HCT116 (cell line): ENCODE results near the gene BPTF. TPM values are rescaled to one million over a fixed set of nuclear protein-coding genes. Genes with fewer than 3 reads are reported as not detected.
A peak's percentile ranks its signal among the peaks of the same experiment; 100 is the strongest.

ENCODE experiments used
- ATAC-seq: fragments of 200-7000 bp; cut with Tn5 transposase; 2 replicates; pipeline ENCODE4 v1.9.1; 2020; ENCODE audit warnings: mild to moderate bottlenecking, moderate library complexity
- BruUV-seq: library from RNA; stranded (reverse); fragments of 400-500 nt; replicated peaks from 2 replicates; lab custom pipeline; 2021; lab: Mats Ljungman, UMichigan
- CTCF ChIA-PET: fragments of 300-600 bp; sonication (Branson Sonifier 250); formaldehyde crosslinking; loops from one replicate; lab custom pipeline; 2021; ENCODE audit warnings: antibody characterized with exemption; lab: Charles Lee
- POLR2A ChIA-PET: fragments of 300-600, 350-600 bp; sonication (Branson Sonifier 250); formaldehyde crosslinking; loops from one replicate; lab custom pipeline; 2021; ENCODE audit warnings: antibody characterized with exemption; lab: Charles Lee
- RAD21 ChIA-PET, 2 experiments: fragments of 300-600 bp; sonication (Branson Sonifier 250); formaldehyde crosslinking; loops; one replicate each; lab custom pipeline; 2023; ENCODE audit warnings: low total read pairs in 2 of 2; ENCODE audit not compliant: uncharacterized antibody in 2 of 2, unreplicated experiment in 2 of 2, low non-redundant PET in 1 of 2; lab: Charles Lee
- DNase-seq: peaks from one replicate; pipeline ENCODE4 v3.0.0-alpha.2; 2010; ENCODE audit warnings: low read depth, low spot score
- H2AFZ ChIP-seq: fragments of 200-600 bp; shearing (Covaris generic), sonication (generic); 2 replicates; pipeline ENCODE4 v1.6.1; 2017; ENCODE audit warnings: low read depth, mixed run types, mixed read lengths, antibody characterized with exemption, low read length; ENCODE audit not compliant: poor library complexity, severe bottlenecking
- H3K27ac ChIP-seq: 2 replicates; pipeline ENCODE4 v1.5.1; 2012; ENCODE audit warnings: low read depth, low read length
- H3K27me3 ChIP-seq: fragments of 200-600 bp; sonication (generic); 2 replicates; pipeline ENCODE4 v1.6.1; 2016; ENCODE audit warnings: mixed run types, low read length, mixed read lengths; ENCODE audit not compliant: insufficient read depth
- H3K36me3 ChIP-seq, 2 experiments: fragments of 200-500 bp in 1 of 2; fragments of 200-600 bp in 1 of 2; sonication (Bioruptor generic) in 1 of 2; sonication (generic) in 1 of 2; 2 replicates each; pipeline versions ENCODE4 v1.5.1 to v1.6.1; 2014 to 2016; ENCODE audit warnings: low read length in 2 of 2, inconsistent platforms in 1 of 2, mixed read lengths in 1 of 2, mixed run types in 1 of 2; ENCODE audit not compliant: insufficient read depth in 2 of 2, control insufficient read depth in 1 of 2
- H3K4me1 ChIP-seq, 2 experiments: fragments of 200-600 bp in 1 of 2; sonication (generic) in 1 of 2; 2 replicates each; pipeline versions ENCODE4 v1.5.1 to v1.6.1; 2012 to 2017; ENCODE audit warnings: low read length in 2 of 2, inconsistent platforms in 1 of 2, mild to moderate bottlenecking in 1 of 2, mixed read lengths in 1 of 2, mixed run types in 1 of 2, moderate library complexity in 1 of 2; ENCODE audit not compliant: insufficient read depth in 2 of 2, control insufficient read depth in 1 of 2
- H3K4me2 ChIP-seq: fragments of 200-600 bp; sonication (generic); 2 replicates; pipeline ENCODE4 v1.6.1; 2017; ENCODE audit warnings: mixed run types, low read length, mixed read lengths
- H3K4me3 ChIP-seq, 2 experiments: fragments of 200-600 bp in 1 of 2; sonication (generic) in 1 of 2; replicated peaks in 1 of 2; 2 replicates each; pipeline ENCODE4 v1.5.1; 2011 to 2016; ENCODE audit warnings: low read length in 2 of 2, control low read depth in 1 of 2, low read depth in 1 of 2, mild to moderate bottlenecking in 1 of 2, mixed read lengths in 1 of 2, mixed run types in 1 of 2
- H3K79me2 ChIP-seq: fragments of 200-600 bp; sonication (generic); 2 replicates; pipeline ENCODE4 v1.6.1; 2017; ENCODE audit warnings: mild to moderate bottlenecking, mixed run types, low read length, moderate library complexity, mixed read lengths; ENCODE audit not compliant: insufficient read depth
- H3K9ac ChIP-seq: fragments of 200-600 bp; sonication (generic); 2 replicates; pipeline ENCODE4 v1.6.1; 2016; ENCODE audit warnings: low read length, mixed read lengths
- H3K9me2 ChIP-seq: fragments of 200-600 bp; sonication (generic), shearing (Covaris generic); 2 replicates; pipeline ENCODE4 v1.6.1; 2017; ENCODE audit warnings: mixed run types, mild to moderate bottlenecking, moderate library complexity; ENCODE audit not compliant: insufficient read depth
- H3K9me3 ChIP-seq, 2 experiments: fragments of 200-500 bp in 1 of 2; fragments of 200-600 bp in 1 of 2; sonication (Bioruptor generic) in 1 of 2; sonication (generic) in 1 of 2; 2 replicates each; pipeline ENCODE4 v1.6.1; 2014 to 2017; ENCODE audit warnings: low read length in 2 of 2, mixed read lengths in 2 of 2, inconsistent platforms in 1 of 2, low read depth in 1 of 2, mild to moderate bottlenecking in 1 of 2, mixed run types in 1 of 2, moderate library complexity in 1 of 2; ENCODE audit not compliant: control insufficient read depth in 1 of 2, insufficient read depth in 1 of 2
- H4K20me1 ChIP-seq: fragments of 200-600 bp; sonication (generic), shearing (Covaris generic); 2 replicates; pipeline ENCODE4 v1.6.1; 2017; ENCODE audit warnings: mixed run types, mild to moderate bottlenecking, moderate library complexity; ENCODE audit not compliant: insufficient read depth
- CBX3 ChIP-seq: IDR thresholded peaks from 2 replicates; pipeline ENCODE4 v1.6.1; 2012; ENCODE audit warnings: low read depth
- EGR1 ChIP-seq: IDR thresholded peaks from 2 replicates; pipeline ENCODE4 v1.6.1; 2012; ENCODE audit warnings: low read depth
- EZH2phosphoT487 ChIP-seq: fragments of 200-600 bp; IDR thresholded peaks from 2 replicates; pipeline ENCODE4 v1.6.1; 2018; ENCODE audit warnings: antibody characterized with exemption, borderline replicate concordance
- FOSL1 ChIP-seq: IDR thresholded peaks from 2 replicates; pipeline ENCODE4 v1.6.1; 2012; ENCODE audit warnings: low read depth
- JUND ChIP-seq: IDR thresholded peaks from 2 replicates; pipeline ENCODE4 v1.6.1; 2012
- POLR2AphosphoS5 ChIP-seq: IDR thresholded peaks from 2 replicates; pipeline ENCODE4 v1.6.1; 2011; ENCODE audit warnings: mild to moderate bottlenecking, low read depth, low read length, moderate library complexity
- RAD21 ChIP-seq: IDR thresholded peaks from 2 replicates; pipeline ENCODE4 v1.6.1; 2012; ENCODE audit warnings: low read depth, mild to moderate bottlenecking
- SIN3A ChIP-seq: IDR thresholded peaks from 2 replicates; pipeline ENCODE4 v1.6.1; 2012; ENCODE audit warnings: low read depth
- TCF7L2 ChIP-seq: IDR thresholded peaks from 2 replicates; pipeline ENCODE4 v1.7.0; 2011; ENCODE audit warnings: borderline replicate concordance, inconsistent platforms; ENCODE audit not compliant: insufficient read depth, insufficient read length; ENCODE audit errors: extremely low read depth
- YY1 ChIP-seq: IDR thresholded peaks from 2 replicates; pipeline ENCODE4 v1.6.1; 2011; ENCODE audit warnings: low read length, low read depth, moderate library complexity, mild to moderate bottlenecking; ENCODE audit not compliant: insufficient replicate concordance; ENCODE audit errors: extremely low read depth
- ZNF274 ChIP-seq: fragments of 200-500 bp; sonication (Bioruptor generic); IDR thresholded peaks from 2 replicates; pipeline ENCODE4 v1.6.1; 2014; ENCODE audit warnings: mild to moderate bottlenecking, low read depth, low read length, inconsistent platforms
- intact Hi-C: fragments of 100-400 bp; cut with micrococcal nuclease; formaldehyde crosslinking; loops from 2 replicates; pipeline ENCODE4 v1.10.0; 2022
- total RNA-seq: library from RNA; stranded (reverse); gene quantifications from one replicate; pipeline ENCODE4 v1.2.1, GENCODE V29; 2021; ENCODE audit not compliant: unreplicated experiment
- TF ChIP-seq, protein P1 (sequence below): IDR thresholded peaks from 2 replicates; pipeline ENCODE4 v1.6.1; 2011; ENCODE audit warnings: mild to moderate bottlenecking, low read length, moderate library complexity; ENCODE audit not compliant: insufficient replicate concordance; ENCODE audit errors: extremely low read depth

BPTF gene
- total RNA-seq, 1 experiment from 2014 or later: 114 TPM

DNA sequence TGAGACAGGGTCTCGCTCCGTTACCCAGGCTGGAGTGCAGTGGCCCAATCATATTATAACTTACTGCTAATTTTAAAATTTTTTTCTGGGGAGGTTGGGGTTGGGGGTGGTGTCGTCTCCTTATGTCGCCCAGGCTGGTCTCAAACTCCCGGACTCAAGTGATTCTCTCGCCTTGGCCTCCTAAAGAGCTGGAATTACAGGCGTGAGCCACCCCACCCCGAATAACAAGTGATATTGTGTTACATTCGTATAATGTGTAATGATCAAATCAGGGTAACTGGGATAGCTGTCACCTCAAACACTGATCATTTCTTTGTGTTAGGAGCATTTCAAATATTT lies 194.0 kb downstream of the BPTF start:
- no peaks in the 10 kb centered on the region for H3K9me2 ChIP-seq
- peak overlapping the region; percentile 49 for H2AFZ ChIP-seq
- H3K4me3 ChIP-seq: no peak overlapping the region
- DNase-seq (no peak), ATAC-seq (peak; percentile 31)
- no peak for TF ChIP-seq EZH2phosphoT487
- no peak for TF ChIP-seq POLR2AphosphoS5
- no peak for TF ChIP-seq EGR1
- TF ChIP-seq ZNF274: no peak
- no peak for TF ChIP-seq SIN3A
- no peak for TF ChIP-seq FOSL1
- no peak for TF ChIP-seq CBX3
- no peak for TF ChIP-seq YY1
- no peak for TF ChIP-seq TCF7L2
- no peak for TF ChIP-seq RAD21
- TF ChIP-seq, protein P1, sequence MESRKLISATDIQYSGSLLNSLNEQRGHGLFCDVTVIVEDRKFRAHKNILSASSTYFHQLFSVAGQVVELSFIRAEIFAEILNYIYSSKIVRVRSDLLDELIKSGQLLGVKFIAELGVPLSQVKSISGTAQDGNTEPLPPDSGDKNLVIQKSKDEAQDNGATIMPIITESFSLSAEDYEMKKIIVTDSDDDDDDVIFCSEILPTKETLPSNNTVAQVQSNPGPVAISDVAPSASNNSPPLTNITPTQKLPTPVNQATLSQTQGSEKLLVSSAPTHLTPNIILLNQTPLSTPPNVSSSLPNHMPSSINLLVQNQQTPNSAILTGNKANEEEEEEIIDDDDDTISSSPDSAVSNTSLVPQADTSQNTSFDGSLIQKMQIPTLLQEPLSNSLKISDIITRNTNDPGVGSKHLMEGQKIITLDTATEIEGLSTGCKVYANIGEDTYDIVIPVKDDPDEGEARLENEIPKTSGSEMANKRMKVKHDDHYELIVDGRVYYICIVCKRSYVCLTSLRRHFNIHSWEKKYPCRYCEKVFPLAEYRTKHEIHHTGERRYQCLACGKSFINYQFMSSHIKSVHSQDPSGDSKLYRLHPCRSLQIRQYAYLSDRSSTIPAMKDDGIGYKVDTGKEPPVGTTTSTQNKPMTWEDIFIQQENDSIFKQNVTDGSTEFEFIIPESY: no peak
- TF ChIP-seq JUND: no peak
- peak overlapping the region; percentile 6; the same call in 1 of the 2 replicates for H3K27ac ChIP-seq
- intact Hi-C loops: loop anchor here (1.0 kb wide), 1 partner anchor 16 kb away; the partner anchor contains the start of gene KPNA2
- BruUV-seq: no TSS peak
- H3K27me3 ChIP-seq: no peaks in the 10 kb centered on the region
- CTCF ChIA-PET: interaction anchor here (0.7 to 1.7 kb wide), 5 partner anchors 9 to 43 kb away, joined by 3 to 19 read pairs (median 5); no protein-coding TSS in a partner anchor
- H3K79me2 ChIP-seq: no peaks in the 10 kb centered on the region
- POLR2A ChIA-PET: interaction anchor here (0.8 to 1.9 kb wide), 3 partner anchors 14 to 21 kb away, joined by 3 to 6 read pairs (median 4); partner anchors contain the start of gene KPNA2
- no peaks in the 10 kb centered on the region for H3K9me3 ChIP-seq
- peak overlapping the region; percentile 78 for H3K4me2 ChIP-seq
- RAD21 ChIA-PET: no interaction called here
- H3K36me3 ChIP-seq: no peaks in the 10 kb centered on the region
- H4K20me1 ChIP-seq: no peaks in the 10 kb centered on the region
- H3K9ac ChIP-seq: no peak overlapping the region
- peaks cover 18 to 36% of the 10 kb centered on the region in 2 experiments for H3K4me1 ChIP-seq
